Fibroblast of villous mesenchyme (primary cell): ENCODE measurements around the gene SLCO4A1. TPM values are rescaled to one million over a fixed set of nuclear protein-coding genes. Genes with fewer than 3 reads are reported as not detected.

Experiments used
- DNase-seq: peaks from one replicate; pipeline ENCODE4 v3.0.0-alpha.2; 2010; ENCODE audit warnings: low read depth
- H3K4me3 ChIP-seq: 2 replicates; pipeline ENCODE4 v1.5.1; 2011; ENCODE audit warnings: low read depth, mild to moderate bottlenecking, low read length
- CTCF ChIP-seq: IDR thresholded peaks from 2 replicates; pipeline ENCODE4 v1.5.1; 2012; ENCODE audit warnings: low read depth, mild to moderate bottlenecking, low read length; ENCODE audit not compliant: insufficient read depth
- total RNA-seq: library from RNA; depleted of rRNA; stranded (reverse); fragments of >200 nt; gene quantifications from 2 replicates; pipeline ENCODE4 v1.2.3, GENCODE V29; 2012

The SLCO4A1 gene
- total RNA-seq, 1 donor = 3.0 TPM

GRCh38 chr20:62696989-62697388, 54.7 kb downstream of the SLCO4A1 start:
- no peak overlapping the region for H3K4me3 ChIP-seq
- no peak for TF ChIP-seq CTCF
- DNase-seq = no peak

- DNase-seq = no peak
- TF ChIP-seq CTCF = no peak
These were observed 55.2 kb downstream of the SLCO4A1 start for GRCh38 chr20:62697468-62697912.

GRCh38 chr20:62698231-62698630, 55.9 kb downstream of the SLCO4A1 start:
- no peak for TF ChIP-seq CTCF
- no peak for DNase-seq

More at GRCh38 chr20:62697468-62697912, 55.2 kb downstream of the SLCO4A1 start:
- H3K4me3 ChIP-seq = no peak overlapping the region

GRCh38 chr20:62699296-62699695, 57.0 kb downstream of the SLCO4A1 start:
- no peak overlapping the region for H3K4me3 ChIP-seq
- DNase-seq = no peak
- TF ChIP-seq CTCF = no peak

More at GRCh38 chr20:62698231-62698630, 55.9 kb downstream of the SLCO4A1 start:
- no peak overlapping the region for H3K4me3 ChIP-seq

GRCh38 chr20:62699741-62700140, 57.4 kb downstream of the SLCO4A1 start:
- DNase-seq = no peak
- TF ChIP-seq CTCF = no peak
- no peak overlapping the region for H3K4me3 ChIP-seq

GRCh38 chr20:62700261-62700930, 58.1 kb downstream of the SLCO4A1 start:
- no peak for TF ChIP-seq CTCF
- no peak overlapping the region for H3K4me3 ChIP-seq
- no peak for DNase-seq
